Nephron (organoid): ENCODE measurements around the gene SPIN4.

Source experiments
- H3K27ac Mint-ChIP-seq, 3 experiments: 2 replicates each; pipeline ENCODE4 v1.8.0; 2020; ENCODE audit warnings: mixed read lengths in 3 of 3, mild to moderate bottlenecking in 2 of 3, moderate library complexity in 1 of 3
- H3K27me3 Mint-ChIP-seq: 2 replicates; pipeline ENCODE4 v1.8.0; 2021; ENCODE audit warnings: low read depth, mild to moderate bottlenecking, moderate library complexity, mixed read lengths
- H3K36me3 Mint-ChIP-seq: 2 replicates; pipeline ENCODE4 v1.8.0; 2020; ENCODE audit warnings: low read depth, mixed read lengths
- H3K4me1 Mint-ChIP-seq: 2 replicates; pipeline ENCODE4 v1.8.0; 2020; ENCODE audit warnings: mixed read lengths
- H3K4me3 Mint-ChIP-seq, 3 experiments: 2 replicates each; pipeline ENCODE4 v1.8.0; 2020; ENCODE audit warnings: mild to moderate bottlenecking in 3 of 3, mixed read lengths in 3 of 3, moderate library complexity in 2 of 3
- H3K9me3 Mint-ChIP-seq: 2 replicates; pipeline ENCODE4 v1.8.0; 2020; ENCODE audit warnings: mixed read lengths
- CTCF ChIP-seq, 3 experiments: fragments of 200-600 bp; sonication (generic); IDR thresholded peaks; one replicate each; pipeline ENCODE4 v1.5.0; 2021; ENCODE audit warnings: antibody characterized with exemption in 3 of 3; ENCODE audit not compliant: unreplicated experiment in 3 of 3

Gene SPIN4

GRCh38 chrX:63327788-63328187 is 23.3 kb downstream of the SPIN4 start:
- H3K27me3 Mint-ChIP-seq: no peaks in the 10 kb centered on the region
- no peaks in the 10 kb centered on the region for H3K4me1 Mint-ChIP-seq
- TF ChIP-seq CTCF (IDR thresholded peaks at IDR 0.05; ENCODE audit: unreplicated experiment in 3 of 3): no peak
- no peak overlapping the region for H3K4me3 Mint-ChIP-seq
- no peak overlapping the region for H3K27ac Mint-ChIP-seq
- H3K9me3 Mint-ChIP-seq: peaks cover 10% of the 10 kb centered on the region
- peaks cover 8% of the 10 kb centered on the region for H3K36me3 Mint-ChIP-seq

- no peaks in the 10 kb centered on the region for H3K4me1 Mint-ChIP-seq
- no peaks in the 10 kb centered on the region for H3K36me3 Mint-ChIP-seq
- H3K27me3 Mint-ChIP-seq: no peaks in the 10 kb centered on the region
- no peak overlapping the region for H3K4me3 Mint-ChIP-seq
- TF ChIP-seq CTCF (IDR thresholded peaks at IDR 0.05; ENCODE audit: unreplicated experiment in 3 of 3): no peak
- no peak overlapping the region for H3K27ac Mint-ChIP-seq
- peaks cover 29% of the 10 kb centered on the region for H3K9me3 Mint-ChIP-seq
Measured at GRCh38 chrX:63299596-63299995, 51.5 kb downstream of the SPIN4 start.
